Osteoblast (primary cell): ENCODE results near the gene TMEM63C. TPM values are rescaled to one million over a fixed set of nuclear protein-coding genes. Genes with fewer than 3 reads are reported as not detected.

ENCODE experiments used
- DNase-seq: peaks from one replicate; pipeline ENCODE4 v3.0.0; 2011; ENCODE audit warnings: low spot score, mixed read lengths; ENCODE audit not compliant: insufficient read length; ENCODE audit errors: missing footprints
- H2AFZ ChIP-seq: 2 replicates; pipeline ENCODE4 v1.6.0; 2011; ENCODE audit warnings: mild to moderate bottlenecking, low read length
- H3K27ac ChIP-seq: 2 replicates; pipeline ENCODE4 v1.5.1; 2011; ENCODE audit warnings: mild to moderate bottlenecking, low read depth, low read length, moderate library complexity
- H3K27me3 ChIP-seq: 2 replicates; pipeline ENCODE4 v1.6.0; 2012; ENCODE audit warnings: mild to moderate bottlenecking, control low read depth, inconsistent platforms, low read length, moderate library complexity; ENCODE audit not compliant: insufficient read depth
- H3K36me3 ChIP-seq: 2 replicates; pipeline ENCODE4 v1.5.1; 2011; ENCODE audit warnings: mild to moderate bottlenecking, low read length, control low read depth, moderate library complexity; ENCODE audit not compliant: insufficient read depth
- H3K4me1 ChIP-seq: 2 replicates; pipeline ENCODE4 v1.5.1; 2011; ENCODE audit warnings: mild to moderate bottlenecking, low read length, control low read depth, moderate library complexity; ENCODE audit not compliant: insufficient read depth
- H3K4me2 ChIP-seq: 2 replicates; pipeline ENCODE4 v1.6.0; 2011; ENCODE audit warnings: mild to moderate bottlenecking, low read length; ENCODE audit not compliant: insufficient read depth
- H3K4me3 ChIP-seq: fragments of 200-600 bp; sonication (generic); 3 replicates; pipeline ENCODE4 v1.5.1; 2012; ENCODE audit warnings: mild to moderate bottlenecking, low read length, inconsistent platforms; ENCODE audit not compliant: insufficient read depth
- H3K79me2 ChIP-seq: 2 replicates; pipeline ENCODE4 v1.6.0; 2012; ENCODE audit warnings: mild to moderate bottlenecking, low read length, control low read depth, inconsistent platforms; ENCODE audit not compliant: insufficient read depth
- H3K9me3 ChIP-seq: 2 replicates; pipeline ENCODE4 v1.5.1; 2011; ENCODE audit warnings: low read depth, low read length, control low read depth
- H4K20me1 ChIP-seq: 2 replicates; pipeline ENCODE4 v1.6.0; 2012; ENCODE audit warnings: mild to moderate bottlenecking, low read length, control low read depth; ENCODE audit not compliant: insufficient read depth
- total RNA-seq: library from RNA; depleted of rRNA; stranded (reverse); fragments of >200 nt; gene quantifications from 2 replicates; pipeline ENCODE4 v1.2.3, GENCODE V29; 2012
- TF ChIP-seq, protein P1 (sequence below): IDR thresholded peaks from 2 replicates; pipeline ENCODE4 v1.5.1; 2011; ENCODE audit warnings: mild to moderate bottlenecking, low read depth, low read length, moderate library complexity; ENCODE audit errors: extremely low read depth

TMEM63C gene
- total RNA-seq, 1 donor, result 0.72 TPM

DNA sequence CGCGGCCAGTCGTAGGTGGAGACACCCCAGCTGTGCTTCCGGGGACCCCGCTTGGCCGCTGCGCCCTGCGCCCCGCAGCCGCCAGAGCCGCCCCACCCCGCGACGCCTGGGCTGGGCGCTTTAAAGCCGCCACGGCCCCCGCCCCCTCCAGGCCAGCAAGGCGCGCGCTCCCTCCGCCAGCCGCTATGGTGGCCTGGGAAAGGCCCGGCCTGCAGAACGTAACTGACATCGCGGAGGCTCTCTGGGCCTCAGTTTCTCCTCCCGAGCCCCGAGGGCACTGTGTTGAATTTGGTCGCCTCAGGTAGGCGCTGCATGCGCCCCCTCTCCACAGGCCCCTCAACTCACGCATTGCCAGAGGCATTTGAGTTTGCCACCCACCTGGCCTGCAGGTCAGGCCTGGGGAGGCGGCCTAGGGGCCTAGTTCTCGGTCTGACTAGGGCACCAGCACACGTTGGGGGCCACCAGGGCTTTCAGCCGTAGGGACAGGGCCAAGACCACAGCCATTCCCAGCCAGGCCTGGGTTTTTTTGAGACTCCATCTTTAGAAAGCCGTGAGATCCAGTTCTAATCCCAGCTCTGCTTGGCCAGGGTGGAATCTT lies 89.6 kb downstream of the TMEM63C start, which contains the start of gene NGB:
TSS of gene NGB (minus strand) at position 94 of the 598 bp plus-strand sequence. CDS start 269 bp downstream, outside the sequence.
- Histone ChIP-seq H3K27me3 (peaks cover 8% of the 10 kb centered on the region), H3K4me3 (no peak within 1 kb of the TSS), H3K4me2 (no peak within 1 kb of the TSS), H3K4me1 (no peaks in the 10 kb centered on the region), H3K36me3 (no peaks in the 10 kb centered on the region), H4K20me1 (no peaks in the 10 kb centered on the region), H2AFZ (no peak within 1 kb of the TSS), H3K79me2 (no peaks in the 10 kb centered on the region), H3K27ac (no peak within 1 kb of the TSS), H3K9me3 (peaks cover 2% of the 10 kb centered on the region)
- TF ChIP-seq, protein P1, sequence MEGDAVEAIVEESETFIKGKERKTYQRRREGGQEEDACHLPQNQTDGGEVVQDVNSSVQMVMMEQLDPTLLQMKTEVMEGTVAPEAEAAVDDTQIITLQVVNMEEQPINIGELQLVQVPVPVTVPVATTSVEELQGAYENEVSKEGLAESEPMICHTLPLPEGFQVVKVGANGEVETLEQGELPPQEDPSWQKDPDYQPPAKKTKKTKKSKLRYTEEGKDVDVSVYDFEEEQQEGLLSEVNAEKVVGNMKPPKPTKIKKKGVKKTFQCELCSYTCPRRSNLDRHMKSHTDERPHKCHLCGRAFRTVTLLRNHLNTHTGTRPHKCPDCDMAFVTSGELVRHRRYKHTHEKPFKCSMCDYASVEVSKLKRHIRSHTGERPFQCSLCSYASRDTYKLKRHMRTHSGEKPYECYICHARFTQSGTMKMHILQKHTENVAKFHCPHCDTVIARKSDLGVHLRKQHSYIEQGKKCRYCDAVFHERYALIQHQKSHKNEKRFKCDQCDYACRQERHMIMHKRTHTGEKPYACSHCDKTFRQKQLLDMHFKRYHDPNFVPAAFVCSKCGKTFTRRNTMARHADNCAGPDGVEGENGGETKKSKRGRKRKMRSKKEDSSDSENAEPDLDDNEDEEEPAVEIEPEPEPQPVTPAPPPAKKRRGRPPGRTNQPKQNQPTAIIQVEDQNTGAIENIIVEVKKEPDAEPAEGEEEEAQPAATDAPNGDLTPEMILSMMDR, result no peak
- DNase-seq, result peak; percentile 47

DNA sequence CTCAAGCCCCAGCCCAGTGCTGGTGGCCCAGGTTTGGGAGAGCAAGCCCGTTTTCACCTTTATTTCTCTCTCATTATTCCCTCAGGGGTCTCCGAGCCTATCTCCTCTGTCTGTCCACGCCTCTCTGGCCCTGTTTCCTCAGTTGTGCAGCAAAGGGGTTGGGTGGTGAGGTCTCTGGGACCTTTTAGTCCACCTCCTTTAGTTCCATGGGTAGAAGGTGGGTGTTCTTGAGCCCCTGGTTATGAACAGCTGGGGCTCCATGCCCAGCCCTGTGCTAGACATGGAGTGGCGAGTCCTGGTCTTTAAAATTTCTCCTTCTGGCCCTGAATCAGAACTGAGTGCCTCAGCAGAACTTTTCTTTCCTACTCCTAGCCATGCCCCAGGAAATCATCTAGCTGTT lies 90.7 kb downstream of the TMEM63C start:
- H3K4me1 ChIP-seq, result no peaks in the 10 kb centered on the region
- no peak overlapping the region for H3K27ac ChIP-seq
- H2AFZ ChIP-seq, result no peak overlapping the region
- no peak overlapping the region for H3K4me2 ChIP-seq
- no peaks in the 10 kb centered on the region for H3K79me2 ChIP-seq
- TF ChIP-seq, protein P1, result no peak
- H3K27me3 ChIP-seq, result peaks cover 8% of the 10 kb centered on the region
- H3K9me3 ChIP-seq, result peaks cover 2% of the 10 kb centered on the region
- H3K36me3 ChIP-seq, result no peaks in the 10 kb centered on the region
- peak; percentile 82 for DNase-seq
- no peak overlapping the region for H3K4me3 ChIP-seq
- no peaks in the 10 kb centered on the region for H4K20me1 ChIP-seq

DNA sequence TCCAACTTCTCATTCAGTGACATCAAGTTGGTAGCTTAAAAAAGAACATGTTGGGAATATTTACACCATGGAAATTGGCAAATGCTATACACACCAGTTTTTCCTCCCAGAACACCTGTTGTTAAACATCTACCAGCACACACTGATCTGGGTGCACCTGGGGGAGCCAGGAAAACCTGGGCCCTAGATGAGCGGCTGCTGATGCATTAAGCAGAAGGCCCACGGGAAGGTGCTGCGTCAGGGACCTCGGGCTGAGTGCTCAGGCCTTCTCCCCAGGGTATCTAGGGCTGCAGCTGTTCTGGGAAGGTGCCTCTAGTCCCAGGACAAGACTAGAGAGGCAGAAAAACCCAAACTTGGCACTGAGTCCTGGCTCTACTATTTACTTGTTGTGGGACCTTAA lies 92.2 kb downstream of the TMEM63C start:
- Histone ChIP-seq H3K4me1 (no peaks in the 10 kb centered on the region), H3K4me3 (no peak overlapping the region), H4K20me1 (no peaks in the 10 kb centered on the region), H3K4me2 (no peak overlapping the region), H3K79me2 (no peaks in the 10 kb centered on the region), H3K36me3 (no peaks in the 10 kb centered on the region), H3K27ac (no peak overlapping the region), H3K27me3 (peaks cover 5% of the 10 kb centered on the region), H2AFZ (no peak overlapping the region), H3K9me3 (no peaks in the 10 kb centered on the region)
- peak; percentile 53 for DNase-seq
- TF ChIP-seq, protein P1, result no peak

DNA sequence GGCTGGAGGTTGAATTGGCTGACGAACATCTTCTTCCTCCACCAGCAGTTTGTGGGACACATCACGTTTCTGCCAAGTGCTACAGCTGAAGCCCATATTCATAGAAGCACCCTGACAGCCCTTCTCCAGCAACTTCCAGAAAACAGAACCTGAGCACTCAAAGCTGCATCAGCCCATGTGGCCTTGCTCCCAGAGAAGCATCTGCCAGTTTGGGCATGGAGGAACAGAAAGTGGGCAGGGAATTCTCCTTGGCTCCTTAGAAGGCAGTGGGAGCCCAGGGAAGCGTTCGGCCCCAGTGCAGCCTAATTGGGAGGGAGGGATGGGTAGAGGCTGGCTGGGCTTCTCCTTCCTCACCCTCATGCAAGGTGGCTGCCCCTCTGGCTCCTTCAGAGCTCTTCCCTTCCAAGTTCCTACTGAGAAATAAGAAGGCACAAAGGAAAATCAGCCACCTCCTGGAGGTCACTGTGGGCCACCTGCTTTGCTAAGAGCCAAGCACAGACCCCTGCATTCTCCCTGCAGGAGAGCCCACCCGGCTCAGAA lies 93.5 kb downstream of the TMEM63C start:
- Histone ChIP-seq H3K36me3 (peaks cover 8% of the 10 kb centered on the region), H3K27ac (no peak overlapping the region), H3K4me3 (no peak overlapping the region), H4K20me1 (no peaks in the 10 kb centered on the region), H2AFZ (no peak overlapping the region), H3K27me3 (peaks cover 5% of the 10 kb centered on the region), H3K4me2 (no peak overlapping the region), H3K9me3 (no peaks in the 10 kb centered on the region), H3K79me2 (no peaks in the 10 kb centered on the region), H3K4me1 (no peaks in the 10 kb centered on the region)
- TF ChIP-seq, protein P1, result no peak
- DNase-seq, result peak; percentile 55
